Measurements from ENCODE around the gene ZNRF1. TPM values are rescaled to one million over a fixed set of nuclear protein-coding genes. Genes with fewer than 3 reads are reported as not detected.

ZNRF1 gene
- total RNA-seq, 1 experiment from 2014 or later = 48.2 TPM

DNA sequence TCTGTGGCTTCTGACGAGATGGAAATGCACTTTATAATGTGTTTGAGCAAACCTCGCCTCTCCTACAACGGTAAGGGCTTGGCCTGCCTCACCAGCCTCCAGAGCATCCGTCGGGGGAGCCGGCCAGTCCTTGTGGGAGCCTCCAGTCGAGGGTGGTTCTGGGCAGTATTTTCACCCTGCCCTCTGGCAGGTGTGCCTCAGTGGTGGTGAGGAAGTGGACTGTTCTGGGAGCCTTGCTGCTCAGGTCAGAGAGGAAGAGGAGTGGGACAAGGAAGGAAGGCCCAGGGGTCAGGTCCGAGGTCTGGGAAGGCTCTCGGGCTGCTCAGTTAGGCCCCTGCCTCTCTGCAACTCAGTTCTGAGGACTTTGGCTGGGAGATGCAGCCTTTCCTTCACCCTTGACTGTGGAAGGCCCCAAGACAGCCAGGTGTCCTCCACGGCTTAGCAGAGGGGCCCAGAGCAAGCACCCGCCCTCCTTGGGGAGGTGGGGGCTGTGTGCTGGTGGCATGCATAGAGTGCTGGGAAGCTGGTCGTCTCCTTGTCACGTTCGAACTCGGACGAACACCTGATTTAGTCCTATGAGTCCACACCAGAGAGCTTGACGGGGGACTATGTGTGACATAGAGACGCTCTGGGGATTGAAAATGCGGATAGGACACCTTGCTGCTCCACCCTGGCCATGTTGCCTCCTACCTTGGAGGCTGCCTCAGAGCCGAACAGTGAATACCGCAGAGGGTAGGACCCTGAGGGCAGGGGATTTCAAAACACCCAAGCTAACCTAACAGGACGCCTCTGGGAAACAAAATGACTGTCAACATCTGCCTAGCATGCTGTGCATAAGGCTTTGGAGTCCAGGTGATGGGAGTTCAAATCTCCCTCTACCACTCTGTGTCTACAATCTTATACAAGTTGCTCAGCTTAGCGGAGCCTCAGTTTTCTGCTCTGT is 95.0 kb downstream of the ZNRF1 start:
- no peak for TF ChIP-seq POLR2AphosphoS5 (IDR thresholded peaks at IDR 0.05; ENCODE audit: low read depth, low read length)
- TF ChIP-seq ELF1 (IDR thresholded peaks at IDR 0.05; ENCODE audit: borderline replicate concordance, low read depth) = no peak
- TF ChIP-seq FOSL1 (IDR thresholded peaks at IDR 0.05; ENCODE audit: low read depth) = no peak
- no peak for TF ChIP-seq ZNF274 (IDR thresholded peaks at IDR 0.05; ENCODE audit: low read depth, low read length)
- TF ChIP-seq JUND (IDR thresholded peaks at IDR 0.05) = no peak
- TF ChIP-seq SIN3A (IDR thresholded peaks at IDR 0.05; ENCODE audit: low read depth) = no peak
- BruUV-seq (replicated peaks) = no TSS peak
- H3K4me2 ChIP-seq (ENCODE audit: low read length) = peak overlapping the region; percentile 73
- H3K27ac ChIP-seq (ENCODE audit: low read depth, low read length) = no peak overlapping the region
- ChIA-PET RAD21 (ENCODE audit: low non-redundant PET in 1 of 2, low total read pairs in 2 of 2, uncharacterized antibody in 2 of 2, unreplicated experiment in 2 of 2) (no interaction called here), POLR2A (no interaction called here), CTCF (no interaction called here)
- no peak for ATAC-seq
- no peaks in the 10 kb centered on the region for H3K9me3 ChIP-seq (ENCODE audit: control insufficient read depth in 1 of 2, insufficient read depth in 1 of 2, low read depth in 1 of 2, low read length in 2 of 2)
- peaks cover 23% of the 10 kb centered on the region for H3K79me2 ChIP-seq (ENCODE audit: insufficient read depth, low read length)
- intact Hi-C loops (cut with micrococcal nuclease) = no loop called here
- 0 out of 4 replicates have a peak, but pooled peaks cover 0 to 2% of the 10 kb centered on the region in 2 experiments for H3K36me3 ChIP-seq (ENCODE audit: control insufficient read depth in 1 of 2, insufficient read depth in 2 of 2, low read length in 2 of 2)
- H3K9me2 ChIP-seq (ENCODE audit: insufficient read depth) = no peaks in the 10 kb centered on the region
- H4K20me1 ChIP-seq (ENCODE audit: insufficient read depth) = no peaks in the 10 kb centered on the region
- H3K27me3 ChIP-seq (ENCODE audit: insufficient read depth, low read length) = no peaks in the 10 kb centered on the region
- H3K4me1 ChIP-seq (ENCODE audit: control insufficient read depth in 1 of 2, insufficient read depth in 2 of 2, low read length in 2 of 2) = peaks cover 67 to 80% of the 10 kb centered on the region in 2 experiments
- no peak overlapping the region for H3K4me3 ChIP-seq (replicated peaks in 1 of 2; ENCODE audit: low read depth in 1 of 2, low read length in 2 of 2)
- no peak overlapping the region for H3K9ac ChIP-seq (ENCODE audit: low read length)
- H2AFZ ChIP-seq (ENCODE audit: low read depth, low read length, poor library complexity, severe bottlenecking) = no peak overlapping the region
- no peak for DNase-seq (ENCODE audit: low read depth, low spot score)

DNA sequence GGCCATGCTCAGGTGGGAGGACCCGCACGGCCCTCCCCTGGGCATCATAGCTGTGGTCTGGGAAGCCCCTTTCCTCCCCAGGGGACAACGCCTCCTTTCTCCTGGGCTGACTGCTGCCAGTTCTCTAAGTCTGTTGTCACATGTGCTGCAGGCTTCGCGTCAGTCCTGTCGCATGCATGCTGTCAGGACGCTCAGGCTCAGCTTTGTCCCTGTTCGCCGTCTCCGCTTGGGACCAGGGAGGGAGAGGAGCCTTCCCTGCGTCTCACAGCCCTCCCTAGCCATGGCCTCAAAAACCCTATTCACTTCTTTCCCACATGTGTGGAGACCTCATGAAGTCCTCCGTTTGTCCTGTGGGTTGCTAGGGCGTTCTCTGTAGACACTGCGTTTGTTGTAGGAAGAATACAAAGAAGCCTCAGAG is 96.4 kb downstream of the ZNRF1 start:
- ChIA-PET POLR2A (no interaction called here), RAD21 (ENCODE audit: low non-redundant PET in 1 of 2, low total read pairs in 2 of 2, uncharacterized antibody in 2 of 2, unreplicated experiment in 2 of 2) (no interaction called here), CTCF (no interaction called here)
- Histone ChIP-seq H3K9ac (ENCODE audit: low read length) (no peak overlapping the region), H3K4me2 (ENCODE audit: low read length) (no peak overlapping the region), H3K27me3 (ENCODE audit: insufficient read depth, low read length) (no peaks in the 10 kb centered on the region), H2AFZ (ENCODE audit: low read depth, low read length, poor library complexity, severe bottlenecking) (no peak overlapping the region), H3K4me1 (ENCODE audit: control insufficient read depth in 1 of 2, insufficient read depth in 2 of 2, low read length in 2 of 2) (peaks cover 66 to 80% of the 10 kb centered on the region in 2 experiments), H4K20me1 (ENCODE audit: insufficient read depth) (no peaks in the 10 kb centered on the region), H3K36me3 (ENCODE audit: control insufficient read depth in 1 of 2, insufficient read depth in 2 of 2, low read length in 2 of 2) (0 out of 4 replicates have a peak, but pooled peaks cover 0 to 2% of the 10 kb centered on the region in 2 experiments), H3K4me3 (replicated peaks in 1 of 2; ENCODE audit: low read depth in 1 of 2, low read length in 2 of 2) (no peak overlapping the region), H3K27ac (ENCODE audit: low read depth, low read length) (no peak overlapping the region), H3K79me2 (ENCODE audit: insufficient read depth, low read length) (peaks cover 17% of the 10 kb centered on the region), H3K9me2 (ENCODE audit: insufficient read depth) (no peaks in the 10 kb centered on the region), H3K9me3 (ENCODE audit: control insufficient read depth in 1 of 2, insufficient read depth in 1 of 2, low read depth in 1 of 2, low read length in 2 of 2) (no peaks in the 10 kb centered on the region)
- ATAC-seq = no peak
- intact Hi-C loops (cut with micrococcal nuclease) = no loop called here
- DNase-seq (ENCODE audit: low read depth, low spot score) = no peak
- TF ChIP-seq, protein P1, sequence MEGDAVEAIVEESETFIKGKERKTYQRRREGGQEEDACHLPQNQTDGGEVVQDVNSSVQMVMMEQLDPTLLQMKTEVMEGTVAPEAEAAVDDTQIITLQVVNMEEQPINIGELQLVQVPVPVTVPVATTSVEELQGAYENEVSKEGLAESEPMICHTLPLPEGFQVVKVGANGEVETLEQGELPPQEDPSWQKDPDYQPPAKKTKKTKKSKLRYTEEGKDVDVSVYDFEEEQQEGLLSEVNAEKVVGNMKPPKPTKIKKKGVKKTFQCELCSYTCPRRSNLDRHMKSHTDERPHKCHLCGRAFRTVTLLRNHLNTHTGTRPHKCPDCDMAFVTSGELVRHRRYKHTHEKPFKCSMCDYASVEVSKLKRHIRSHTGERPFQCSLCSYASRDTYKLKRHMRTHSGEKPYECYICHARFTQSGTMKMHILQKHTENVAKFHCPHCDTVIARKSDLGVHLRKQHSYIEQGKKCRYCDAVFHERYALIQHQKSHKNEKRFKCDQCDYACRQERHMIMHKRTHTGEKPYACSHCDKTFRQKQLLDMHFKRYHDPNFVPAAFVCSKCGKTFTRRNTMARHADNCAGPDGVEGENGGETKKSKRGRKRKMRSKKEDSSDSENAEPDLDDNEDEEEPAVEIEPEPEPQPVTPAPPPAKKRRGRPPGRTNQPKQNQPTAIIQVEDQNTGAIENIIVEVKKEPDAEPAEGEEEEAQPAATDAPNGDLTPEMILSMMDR (IDR thresholded peaks at IDR 0.05 in 2 of 3, conservative IDR thresholded peaks at IDR 0.05 in 1 of 3; ENCODE audit: borderline replicate concordance in 1 of 3, insufficient read depth in 1 of 3, low read depth in 2 of 3, low read length in 2 of 3) = 0 out of 6 replicates have a peak, but pooled peaks of 1 of the 3 experiments have one; percentile 9
- TF ChIP-seq EGR1 (IDR thresholded peaks at IDR 0.05; ENCODE audit: low read depth) (no peak), EZH2 (IDR thresholded peaks at IDR 0.05) (no peak), SRF (IDR thresholded peaks at IDR 0.05; ENCODE audit: low read depth) (no peak), TCF7L2 (IDR thresholded peaks at IDR 0.05; ENCODE audit: borderline replicate concordance, extremely low read depth, insufficient read depth, insufficient read length) (no peak), SIN3A (IDR thresholded peaks at IDR 0.05; ENCODE audit: low read depth) (no peak), ELF1 (IDR thresholded peaks at IDR 0.05; ENCODE audit: borderline replicate concordance, low read depth) (no peak)
- TF ChIP-seq, protein P2, sequence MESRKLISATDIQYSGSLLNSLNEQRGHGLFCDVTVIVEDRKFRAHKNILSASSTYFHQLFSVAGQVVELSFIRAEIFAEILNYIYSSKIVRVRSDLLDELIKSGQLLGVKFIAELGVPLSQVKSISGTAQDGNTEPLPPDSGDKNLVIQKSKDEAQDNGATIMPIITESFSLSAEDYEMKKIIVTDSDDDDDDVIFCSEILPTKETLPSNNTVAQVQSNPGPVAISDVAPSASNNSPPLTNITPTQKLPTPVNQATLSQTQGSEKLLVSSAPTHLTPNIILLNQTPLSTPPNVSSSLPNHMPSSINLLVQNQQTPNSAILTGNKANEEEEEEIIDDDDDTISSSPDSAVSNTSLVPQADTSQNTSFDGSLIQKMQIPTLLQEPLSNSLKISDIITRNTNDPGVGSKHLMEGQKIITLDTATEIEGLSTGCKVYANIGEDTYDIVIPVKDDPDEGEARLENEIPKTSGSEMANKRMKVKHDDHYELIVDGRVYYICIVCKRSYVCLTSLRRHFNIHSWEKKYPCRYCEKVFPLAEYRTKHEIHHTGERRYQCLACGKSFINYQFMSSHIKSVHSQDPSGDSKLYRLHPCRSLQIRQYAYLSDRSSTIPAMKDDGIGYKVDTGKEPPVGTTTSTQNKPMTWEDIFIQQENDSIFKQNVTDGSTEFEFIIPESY (IDR thresholded peaks at IDR 0.05; ENCODE audit: extremely low read depth, insufficient replicate concordance, low read length) = no peak
- TF ChIP-seq, protein P3, sequence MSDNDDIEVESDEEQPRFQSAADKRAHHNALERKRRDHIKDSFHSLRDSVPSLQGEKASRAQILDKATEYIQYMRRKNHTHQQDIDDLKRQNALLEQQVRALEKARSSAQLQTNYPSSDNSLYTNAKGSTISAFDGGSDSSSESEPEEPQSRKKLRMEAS (IDR thresholded peaks at IDR 0.05) = no peak
- no TSS peak for BruUV-seq (replicated peaks)
